Stimulated activated effector memory CD8-positive, alpha-beta T cell treated with anti-CD3 and anti-CD28 coated beads, Interleukin-12 subunit alpha, Interleukin-12 subunit beta, amount 100 ng/mL, for 72 hours (primary cell): ENCODE measurements around the gene HSPB9.
"Not testable (repeated sequence)": the region's sequence is repeated elsewhere in the genome, so short reads cannot be mapped to it uniquely, and the experiment has no call there.

Experiments
- ATAC-seq: fragments of 150-1000 bp; cut with Tn5 transposase; 2 replicates; pipeline ENCODE4 v1.10.0; 2021
- DNase-seq, 2 donors: peaks; one replicate each; pipeline ENCODE4 v3.0.0; 2021 to 2022; ENCODE audit warnings: low spot score in 2 of 2
- H3K27ac Mint-ChIP-seq: one replicate; pipeline ENCODE4 v1.8.0; 2022; ENCODE audit warnings: mild to moderate bottlenecking, mixed read lengths
- H3K36me3 Mint-ChIP-seq: one replicate; pipeline ENCODE4 v1.8.0; 2022; ENCODE audit warnings: mild to moderate bottlenecking, mixed read lengths
- H3K4me1 Mint-ChIP-seq: one replicate; pipeline ENCODE4 v1.8.0; 2022; ENCODE audit warnings: mixed read lengths
- H3K4me3 Mint-ChIP-seq: one replicate; pipeline ENCODE4 v1.8.0; 2022; ENCODE audit warnings: mild to moderate bottlenecking, mixed read lengths
- H3K9me3 Mint-ChIP-seq: one replicate; pipeline ENCODE4 v1.8.0; 2022; ENCODE audit warnings: mixed read lengths

Gene HSPB9

DNA sequence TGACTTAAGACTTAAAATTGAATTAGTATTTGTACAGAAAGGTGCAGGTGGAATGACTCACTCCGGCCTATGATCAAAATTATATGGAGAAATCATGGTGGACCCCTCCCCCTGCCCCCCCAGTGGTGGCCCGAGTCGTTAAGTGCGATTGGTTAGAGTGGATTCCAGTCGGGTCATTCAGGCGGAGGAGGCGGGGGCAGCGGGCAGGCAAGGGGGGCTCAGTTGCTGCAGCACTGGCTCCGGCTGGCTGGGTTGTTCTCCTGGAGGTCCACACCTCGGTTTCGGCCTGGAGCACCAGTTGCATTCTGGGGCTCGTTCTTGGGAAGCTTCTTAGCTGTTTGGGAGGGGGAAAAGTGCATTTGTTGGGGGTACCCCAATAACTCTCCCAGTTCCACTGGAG is 3.0 kb downstream of the HSPB9 start:
- peaks cover 74% of the 10 kb centered on the region for H3K36me3 Mint-ChIP-seq
- DNase-seq (no peak), ATAC-seq (no peak)
- H3K4me1 Mint-ChIP-seq: peaks cover 20% of the 10 kb centered on the region
- no peaks in the 10 kb centered on the region for H3K9me3 Mint-ChIP-seq
- peak overlapping the region; percentile 69 for H3K27ac Mint-ChIP-seq
- H3K4me3 Mint-ChIP-seq: no peak overlapping the region

DNA sequence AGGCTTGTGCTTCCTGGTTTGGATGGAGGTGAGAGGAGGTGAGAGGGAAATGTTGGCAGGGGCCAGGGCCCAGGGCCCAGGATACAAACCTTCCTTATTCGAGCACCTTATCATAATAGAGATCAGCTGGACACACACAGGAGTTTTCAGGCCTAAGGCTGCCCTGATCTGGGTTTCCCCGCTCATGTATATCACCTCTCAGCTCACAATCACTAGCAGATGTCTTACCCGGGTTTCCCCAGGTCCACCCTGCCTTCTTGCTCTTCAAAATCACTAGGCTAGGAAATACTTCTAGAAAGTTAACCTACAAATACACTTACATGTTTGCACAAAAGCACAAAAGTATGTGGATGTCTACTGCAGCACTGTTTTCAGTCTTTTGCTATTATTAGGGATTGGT is 4.2 kb downstream of the HSPB9 start:
- Mint-ChIP-seq H3K4me1 (peaks cover 27% of the 10 kb centered on the region), H3K27ac (no peak overlapping the region), H3K9me3 (no peaks in the 10 kb centered on the region), H3K4me3 (no peak overlapping the region), H3K36me3 (peaks cover 84% of the 10 kb centered on the region)
- ATAC-seq (no peak), DNase-seq (no peak)

- Mint-ChIP-seq H3K4me3 (no peak overlapping the region), H3K4me1 (peaks cover 31% of the 10 kb centered on the region), H3K27ac (no peak overlapping the region), H3K9me3 (no peaks in the 10 kb centered on the region), H3K36me3 (peaks cover 84% of the 10 kb centered on the region)
- no peak for DNase-seq
- no peak for ATAC-seq
Observed at GRCh38 chr17:42127414-42127813, 4.8 kb downstream of the HSPB9 start.

GRCh38 chr17:42129109-42129837 is 6.7 kb downstream of the HSPB9 start:
- ATAC-seq (no peak), DNase-seq (no peak)
- Mint-ChIP-seq H3K9me3 (no peaks in the 10 kb centered on the region), H3K36me3 (peaks cover 82% of the 10 kb centered on the region), H3K4me1 (peaks cover 47% of the 10 kb centered on the region), H3K4me3 (no peak overlapping the region), H3K27ac (peak overlapping the region; percentile 81)

DNA sequence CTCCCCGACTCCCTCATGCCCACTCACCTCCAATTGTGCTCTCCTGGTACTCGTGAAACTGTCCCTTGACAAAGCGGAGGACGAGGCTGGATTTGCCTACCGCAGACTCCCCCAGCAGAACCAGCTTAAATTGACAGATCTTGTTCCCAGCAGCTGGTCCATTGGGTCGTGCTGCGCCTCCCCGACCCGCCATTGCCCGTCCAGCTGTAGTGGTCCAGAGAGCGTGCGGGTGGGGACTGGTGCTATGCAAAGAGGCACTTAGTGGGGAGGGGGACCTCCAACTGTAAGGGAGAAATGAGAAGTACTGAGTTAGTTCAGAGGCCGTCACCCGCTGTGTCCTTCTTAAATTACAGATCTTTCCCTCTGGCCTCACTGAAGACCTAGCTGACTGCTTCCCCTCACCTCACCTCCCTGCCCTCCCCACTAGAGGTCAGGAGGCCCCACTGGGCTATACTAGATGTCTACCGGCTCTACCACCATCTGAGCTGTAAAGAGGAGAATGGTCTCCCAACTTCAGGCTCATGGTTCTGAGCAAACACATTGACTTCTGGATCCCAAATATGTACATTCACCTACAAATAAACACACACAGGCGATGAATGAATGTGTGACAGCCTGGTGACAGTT is 7.8 kb downstream of the HSPB9 start:
- Mint-ChIP-seq H3K27ac (peak overlapping the region; percentile 77), H3K4me1 (peaks cover 48% of the 10 kb centered on the region), H3K36me3 (peaks cover 80% of the 10 kb centered on the region), H3K9me3 (no peaks in the 10 kb centered on the region), H3K4me3 (no peak overlapping the region)
- no peak for DNase-seq
- no peak for ATAC-seq

DNA sequence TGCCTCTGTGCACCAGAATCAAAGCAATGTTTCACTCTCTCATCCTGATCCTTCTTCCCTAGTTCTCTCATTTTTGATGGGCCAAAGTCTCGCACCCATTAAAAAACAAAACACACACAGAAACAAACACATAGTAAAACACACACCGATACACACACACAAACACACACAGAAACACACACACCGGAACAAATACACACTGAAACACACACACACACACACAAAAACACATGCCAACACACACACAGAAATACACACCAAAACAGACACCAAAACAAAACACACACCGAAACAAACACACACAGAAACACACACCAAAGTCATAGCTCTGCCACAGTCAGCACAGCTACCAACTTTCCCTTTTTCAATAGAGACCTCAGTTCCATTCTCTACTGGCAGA is 8.6 kb downstream of the HSPB9 start:
- Mint-ChIP-seq H3K4me3 (no peak overlapping the region), H3K36me3 (peaks cover 80% of the 10 kb centered on the region), H3K4me1 (peaks cover 56% of the 10 kb centered on the region), H3K27ac (peak overlapping the region; percentile 77), H3K9me3 (no peaks in the 10 kb centered on the region)
- ATAC-seq (no peak), DNase-seq (no peak)

GRCh38 chr17:42131981-42132432 is 9.4 kb downstream of the HSPB9 start:
- peak overlapping the region; percentile 77 for H3K27ac Mint-ChIP-seq
- no peak for DNase-seq
- H3K4me1 Mint-ChIP-seq: peaks cover 60% of the 10 kb centered on the region
- no peaks in the 10 kb centered on the region for H3K9me3 Mint-ChIP-seq
- H3K36me3 Mint-ChIP-seq: peaks cover 80% of the 10 kb centered on the region
- no peak for ATAC-seq
- H3K4me3 Mint-ChIP-seq: no peak overlapping the region

DNA sequence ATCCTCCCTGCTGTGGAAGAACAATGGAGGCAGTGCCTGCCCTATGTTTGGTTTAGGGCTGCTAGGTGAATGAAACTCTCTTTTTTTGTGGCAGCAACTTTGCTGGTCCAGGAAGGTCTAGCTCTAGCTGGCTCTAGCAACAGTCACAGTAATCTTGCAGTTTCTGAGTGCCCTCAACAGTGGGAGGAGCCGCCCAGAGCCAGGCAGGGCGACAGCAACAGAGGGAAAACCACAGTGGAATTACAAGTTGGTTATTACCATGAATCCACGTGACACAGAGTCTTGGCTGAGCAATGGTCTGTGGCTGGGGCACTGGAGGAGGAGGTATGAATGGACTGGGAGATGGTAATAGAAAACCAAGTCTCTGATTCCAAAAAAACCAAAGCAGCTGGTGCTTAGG is 10.3 kb downstream of the HSPB9 start:
- peaks cover 78% of the 10 kb centered on the region for H3K36me3 Mint-ChIP-seq
- peak; percentile 86 for ATAC-seq

DNA sequence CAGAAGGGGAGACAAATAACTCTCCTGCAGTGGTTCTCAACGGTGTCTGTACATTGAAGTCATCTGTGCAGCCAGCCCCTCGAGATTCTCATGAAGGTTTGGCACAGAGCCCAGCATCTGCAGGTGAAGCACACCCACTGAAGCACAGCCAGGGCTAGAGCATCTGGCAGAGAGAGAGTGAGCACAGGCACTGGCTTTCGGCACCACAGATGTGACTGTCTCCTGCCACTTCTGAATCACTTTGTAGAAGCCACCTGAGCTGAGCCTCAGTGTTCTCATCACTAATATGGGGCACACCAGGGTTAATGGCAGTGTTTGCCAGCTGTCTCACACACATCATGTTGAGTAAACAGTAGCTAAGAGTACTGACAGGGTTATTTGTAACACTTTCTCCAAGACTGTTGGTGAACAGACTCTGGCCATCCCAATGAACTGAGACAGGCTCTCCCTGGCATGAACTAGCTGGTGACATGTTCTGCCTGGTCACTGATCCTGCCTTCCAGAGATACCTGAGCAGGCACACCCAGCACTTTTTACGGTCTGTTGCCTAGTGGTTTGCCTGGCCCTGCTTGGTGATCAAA is 10.9 kb downstream of the HSPB9 start:
- Mint-ChIP-seq H3K27ac (peak overlapping the region; percentile 77), H3K9me3 (no peaks in the 10 kb centered on the region), H3K36me3 (peaks cover 72% of the 10 kb centered on the region), H3K4me1 (peaks cover 66% of the 10 kb centered on the region), H3K4me3 (no peak overlapping the region)
- no peak for DNase-seq
- peak; percentile 83 for ATAC-seq

More for the DNA sequence above, 10.3 kb downstream of the HSPB9 start:
- peak overlapping the region; percentile 7 for H3K4me3 Mint-ChIP-seq
- H3K4me1 Mint-ChIP-seq: peaks cover 64% of the 10 kb centered on the region
- H3K27ac Mint-ChIP-seq: peak overlapping the region; percentile 77
- no peak for DNase-seq
- H3K9me3 Mint-ChIP-seq: no peaks in the 10 kb centered on the region

DNA sequence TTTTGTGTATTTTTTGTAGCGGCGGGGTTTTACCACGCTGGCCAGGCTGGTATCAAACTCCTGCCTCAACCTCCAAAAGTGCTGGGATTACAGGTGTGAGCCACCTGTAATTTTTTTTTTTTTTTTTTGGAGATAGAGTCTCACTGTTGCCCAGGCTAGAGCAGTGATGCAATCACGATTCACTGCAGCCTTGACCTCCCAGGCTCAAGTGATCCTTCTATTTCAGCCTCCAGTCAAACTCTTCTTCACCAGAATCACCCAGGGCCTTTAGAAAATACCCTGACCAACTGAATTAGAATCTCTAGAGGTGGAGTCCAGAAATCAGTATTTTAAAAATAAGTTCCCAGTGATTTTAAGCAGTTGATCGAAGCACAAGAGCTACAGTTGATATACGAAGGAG is 12.5 kb downstream of the HSPB9 start:
- Mint-ChIP-seq H3K4me1 (peaks cover 72% of the 10 kb centered on the region), H3K27ac (peak overlapping the region; percentile 90), H3K4me3 (no peak overlapping the region), H3K36me3 (peaks cover 56% of the 10 kb centered on the region), H3K9me3 (no peaks in the 10 kb centered on the region)
- DNase-seq (no peak), ATAC-seq (no peak)

DNA sequence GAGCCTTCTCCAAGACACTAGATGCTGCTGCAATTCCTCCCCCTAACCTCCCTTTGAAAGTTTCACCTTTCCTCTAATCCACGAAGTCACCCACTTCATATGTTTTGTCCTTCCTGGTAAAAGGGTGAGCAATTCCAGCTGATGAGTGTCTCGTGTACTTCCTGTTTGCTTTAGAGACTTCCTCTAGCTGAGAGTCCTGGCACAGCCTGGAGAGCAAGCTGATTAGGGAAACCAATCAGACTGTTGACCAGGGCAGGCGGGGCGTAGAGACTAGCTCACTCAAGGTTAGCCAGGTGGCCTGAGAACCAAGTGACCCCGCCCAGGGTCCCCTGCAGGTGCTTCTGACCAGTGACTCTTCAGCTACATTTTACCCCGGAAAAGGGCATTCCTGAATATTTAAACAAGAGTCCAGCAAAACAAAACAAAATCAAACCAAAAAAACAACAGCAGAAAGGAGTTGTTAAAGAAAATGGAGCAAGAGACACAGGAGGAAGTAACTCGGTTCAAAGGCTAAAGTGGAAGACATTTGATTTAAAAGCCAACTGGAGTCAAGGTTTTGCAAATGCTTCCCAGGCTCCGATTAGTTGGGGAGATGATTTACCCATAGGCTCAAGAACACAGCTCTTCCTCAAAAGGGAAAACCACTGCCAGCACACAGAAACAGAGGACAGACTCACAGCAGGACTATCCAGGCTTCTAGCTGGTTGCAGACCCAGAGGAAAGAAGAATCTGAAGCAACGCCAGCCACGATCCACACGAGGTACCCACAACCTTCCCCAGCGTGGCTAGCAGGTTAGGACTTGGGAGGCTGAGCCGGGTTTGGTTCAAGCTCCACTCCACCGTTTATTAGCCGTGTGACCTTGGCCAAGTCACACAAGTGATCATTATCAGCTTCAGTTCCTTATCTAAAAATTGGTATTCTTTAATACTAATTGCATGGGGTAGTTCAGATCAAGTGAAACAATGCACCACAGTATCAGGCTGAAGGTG is 13.4 kb downstream of the HSPB9 start:
- no peak for DNase-seq
- Mint-ChIP-seq H3K27ac (peak overlapping the region; percentile 90), H3K36me3 (peaks cover 53% of the 10 kb centered on the region), H3K9me3 (no peaks in the 10 kb centered on the region), H3K4me3 (no peak overlapping the region), H3K4me1 (peaks cover 64% of the 10 kb centered on the region)
- no peak for ATAC-seq

DNA sequence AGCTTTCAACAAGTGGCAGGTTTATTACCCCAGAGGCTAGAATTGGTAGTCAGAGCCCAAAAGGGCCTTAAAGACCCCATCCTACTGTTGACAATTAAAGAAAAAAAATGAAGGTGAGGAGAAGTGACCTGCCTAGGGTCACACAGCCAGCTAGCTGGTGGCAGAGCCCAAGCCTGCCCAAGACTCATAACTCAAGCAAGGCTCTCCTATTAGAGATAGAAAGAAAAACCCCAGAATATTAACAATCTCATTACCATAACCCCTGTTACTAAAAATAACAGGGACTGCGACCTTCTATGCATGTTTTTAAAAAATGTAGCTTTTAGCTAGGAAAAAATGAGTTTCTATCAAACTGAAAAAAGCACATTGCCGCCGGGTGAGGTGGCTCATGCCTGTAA is 14.0 kb downstream of the HSPB9 start:
- no peak overlapping the region for H3K4me3 Mint-ChIP-seq
- H3K4me1 Mint-ChIP-seq: peaks cover 61% of the 10 kb centered on the region

GRCh38 chr17:42138749-42139492 is 16.3 kb downstream of the HSPB9 start:
- DNase-seq (no peak), ATAC-seq (no peak)
- Mint-ChIP-seq H3K4me1 (peaks cover 54% of the 10 kb centered on the region), H3K4me3 (no peak overlapping the region), H3K27ac (peak overlapping the region; percentile 65), H3K36me3 (peaks cover 63% of the 10 kb centered on the region), H3K9me3 (no peaks in the 10 kb centered on the region)

More for the DNA sequence above, 14.0 kb downstream of the HSPB9 start:
- DNase-seq (no peak), ATAC-seq (no peak)
- Mint-ChIP-seq H3K9me3 (no peaks in the 10 kb centered on the region), H3K36me3 (peaks cover 54% of the 10 kb centered on the region), H3K27ac (peak overlapping the region; percentile 90)

DNA sequence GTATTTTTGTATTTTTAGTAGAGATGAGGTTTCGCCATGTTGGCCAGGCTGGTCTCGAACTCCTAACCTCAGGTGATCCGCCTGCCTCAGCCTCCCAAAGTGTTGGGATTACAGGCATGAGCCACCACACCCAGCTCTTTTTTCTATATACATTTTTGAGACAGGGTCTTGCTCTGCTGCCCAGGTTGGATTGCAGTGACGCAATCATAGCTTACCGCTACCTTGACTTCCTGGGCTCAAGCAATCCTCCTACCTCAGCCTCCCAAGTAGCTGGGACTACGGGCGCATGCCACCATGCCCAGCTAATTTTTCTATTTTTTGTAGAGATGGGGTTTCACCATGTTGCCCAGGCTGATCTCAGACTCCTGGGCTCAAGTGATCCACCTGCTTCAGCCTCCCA is 18.1 kb downstream of the HSPB9 start:
- ATAC-seq, H3K9me3 Mint-ChIP-seq, H3K27ac Mint-ChIP-seq, H3K4me3 Mint-ChIP-seq, DNase-seq: not testable (repeated sequence)
- Mint-ChIP-seq H3K4me1 (peaks cover 50% of the 10 kb centered on the region), H3K36me3 (peaks cover 68% of the 10 kb centered on the region)
